ENCODE measurements around the gene ZNF614. TPM values are rescaled to one million over a fixed set of nuclear protein-coding genes. Genes with fewer than 3 reads are reported as not detected.

ZNF614 gene
- total and polyA plus RNA-seq, 2 of the 13 experiments (the other 11 are each of a cell fraction or from before 2014, with no cell fraction given) = 13.0 to 22.8 TPM

GRCh38 chr19:52022193-52022592 is 6.0 kb downstream of the ZNF614 start:
- peaks cover 30 to 71% of the 10 kb centered on the region in 2 experiments for H3K36me3 ChIP-seq (replicated peaks in 1 of 2; ENCODE audit: control insufficient read depth in 1 of 2, insufficient read depth in 2 of 2, low read length in 2 of 2)
- FAIRE-seq (no peak), ATAC-seq (no peak), DNase-seq (ENCODE audit: low spot score) (no peak)
- H4K20me1 ChIP-seq (ENCODE audit: insufficient read depth, low read length) = no peaks in the 10 kb centered on the region; the same call in 1 of the 2 replicates
- CTCF ChIA-PET (ENCODE audit: low intra/inter-chr PET ratio, low total read pairs) = no interaction called here
- H3K9me3 ChIP-seq (ENCODE audit: low read length) = peaks cover 12% of the 10 kb centered on the region; the same call in 1 of the 2 replicates
- H2AFZ ChIP-seq (ENCODE audit: low read length) = no peak overlapping the region
- H3K9ac ChIP-seq (ENCODE audit: insufficient read depth, low read depth, low read length) = no peak overlapping the region
- TF ChIP-seq MXI1 (IDR thresholded peaks at IDR 0.05; ENCODE audit: borderline replicate concordance, low read depth, low read length) (no peak), RBFOX2 (IDR thresholded peaks at IDR 0.05; ENCODE audit: low read depth, low read length) (0 out of 2 replicates have a peak, but pooled peaks have one; percentile 27)
- intact Hi-C loops (cut with micrococcal nuclease; ENCODE audit: unreplicated experiment) (no loop called here), in situ Hi-C loops (cut with HindIII; ENCODE audit: extremely low pct_ligation_motif_present, low pct_unique_long_range_greater_than_20kb) (no loop called here)
- H3K79me2 ChIP-seq (ENCODE audit: insufficient read depth, low read length) = peaks cover 56% of the 10 kb centered on the region
- POLR2A ChIA-PET = no interaction called here
- H3K4me2 ChIP-seq (ENCODE audit: low read depth, low read length) = no peak overlapping the region
- no TSS peak for BruUV-seq (replicated peaks)
- WGBS (ENCODE audit: low lambda C conversion rate) = 98% methylated on average over 15 of the region's 15 CpGs
- no peak overlapping the region for H3K27ac ChIP-seq (ENCODE audit: extremely low read length, insufficient read depth, low read length)
- no peak overlapping the region for H3K4me3 ChIP-seq (replicated peaks in 1 of 3; ENCODE audit: insufficient read depth in 1 of 3, low read depth in 2 of 3, low read length in 3 of 3)
- peaks cover 60% of the 10 kb centered on the region for H3K4me1 ChIP-seq (ENCODE audit: insufficient read depth, low read length)
- H3K27me3 ChIP-seq (ENCODE audit: control insufficient read depth in 1 of 2, insufficient read depth in 2 of 2, low read length in 2 of 2) = no peaks in the 10 kb centered on the region

GRCh38 chr19:52020506-52020905 is 7.7 kb downstream of the ZNF614 start:
- H3K4me2 ChIP-seq (ENCODE audit: low read depth, low read length) = no peak overlapping the region
- FAIRE-seq (no peak), ATAC-seq (no peak), DNase-seq (ENCODE audit: low spot score) (no peak)
- no peak overlapping the region for H2AFZ ChIP-seq (ENCODE audit: low read length)
- peaks cover 43% of the 10 kb centered on the region for H3K4me1 ChIP-seq (ENCODE audit: insufficient read depth, low read length)
- H3K36me3 ChIP-seq (replicated peaks in 1 of 2; ENCODE audit: control insufficient read depth in 1 of 2, insufficient read depth in 2 of 2, low read length in 2 of 2) = peaks cover 36 to 84% of the 10 kb centered on the region in 2 experiments
- no peak overlapping the region for H3K9ac ChIP-seq (ENCODE audit: insufficient read depth, low read depth, low read length)
- H3K27me3 ChIP-seq (ENCODE audit: control insufficient read depth in 1 of 2, insufficient read depth in 2 of 2, low read length in 2 of 2) = no peaks in the 10 kb centered on the region
- H4K20me1 ChIP-seq (ENCODE audit: insufficient read depth, low read length) = no peaks in the 10 kb centered on the region
- 94% methylated on average over 4 of the region's 4 CpGs for WGBS (ENCODE audit: low lambda C conversion rate)
- peaks cover 12% of the 10 kb centered on the region; the same call in 1 of the 2 replicates for H3K9me3 ChIP-seq (ENCODE audit: low read length)
- POLR2A ChIA-PET = interaction anchor here (0.9 kb wide), 1 partner anchor 13 kb away, joined by 3 read pairs; the partner anchor contains the start of gene ZNF615
- CTCF ChIA-PET (ENCODE audit: low intra/inter-chr PET ratio, low total read pairs) = no interaction called here
- H3K4me3 ChIP-seq (replicated peaks in 1 of 3; ENCODE audit: insufficient read depth in 1 of 3, low read depth in 2 of 3, low read length in 3 of 3) = no peak overlapping the region
- no TSS peak for BruUV-seq (replicated peaks)
- in situ Hi-C loops (cut with HindIII; ENCODE audit: extremely low pct_ligation_motif_present, low pct_unique_long_range_greater_than_20kb) = no loop called here
- TF ChIP-seq RBFOX2 (IDR thresholded peaks at IDR 0.05; ENCODE audit: low read depth, low read length) = 0 out of 2 replicates have a peak, but pooled peaks have one; percentile 17
- TF ChIP-seq HIC2 (CRISPR knock-in tag; IDR thresholded peaks at IDR 0.05; ENCODE audit: low read depth) = no peak
- intact Hi-C loops (cut with micrococcal nuclease; ENCODE audit: unreplicated experiment) = no loop called here
- no peak overlapping the region for H3K27ac ChIP-seq (ENCODE audit: extremely low read length, insufficient read depth, low read length)
- peaks cover 45% of the 10 kb centered on the region for H3K79me2 ChIP-seq (ENCODE audit: insufficient read depth, low read length)

All from HepG2 (cell line).